ENCODE data around the gene DRD1. TPM values are rescaled to one million over a fixed set of nuclear protein-coding genes. Genes with fewer than 3 reads are reported as not detected.
"Not testable (repeated sequence)": the region's sequence is repeated elsewhere in the genome, so short reads cannot be mapped to it uniquely, and the experiment has no call there.

Gene DRD1
- total RNA-seq, 1 donor from 2014 or later: not detected

DNA sequence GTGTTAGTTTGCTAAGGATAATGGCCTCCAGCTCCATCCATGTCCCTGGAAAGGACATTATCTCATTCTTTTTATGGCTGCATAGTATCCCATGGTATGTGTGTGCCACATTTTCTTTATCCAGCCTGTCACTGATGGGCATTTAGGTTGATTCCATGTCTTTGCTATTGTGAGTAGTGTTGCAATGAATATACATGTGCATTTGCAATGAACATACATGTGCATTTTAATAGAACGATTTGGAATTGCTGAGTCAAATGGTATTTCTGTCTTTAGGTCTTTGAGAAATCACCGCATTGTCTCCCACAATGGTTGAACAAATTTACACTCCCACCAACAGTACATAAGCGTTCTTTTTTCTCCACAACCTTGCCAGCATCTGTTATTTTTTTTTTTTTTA is 37.7 kb downstream of the DRD1 start:
- H3K36me3 ChIP-seq (ENCODE audit: control insufficient read depth, insufficient read depth, low read length): no peaks in the 10 kb centered on the region
- DNase-seq (ENCODE audit: low read depth): no peak
- TF ChIP-seq, protein P1, sequence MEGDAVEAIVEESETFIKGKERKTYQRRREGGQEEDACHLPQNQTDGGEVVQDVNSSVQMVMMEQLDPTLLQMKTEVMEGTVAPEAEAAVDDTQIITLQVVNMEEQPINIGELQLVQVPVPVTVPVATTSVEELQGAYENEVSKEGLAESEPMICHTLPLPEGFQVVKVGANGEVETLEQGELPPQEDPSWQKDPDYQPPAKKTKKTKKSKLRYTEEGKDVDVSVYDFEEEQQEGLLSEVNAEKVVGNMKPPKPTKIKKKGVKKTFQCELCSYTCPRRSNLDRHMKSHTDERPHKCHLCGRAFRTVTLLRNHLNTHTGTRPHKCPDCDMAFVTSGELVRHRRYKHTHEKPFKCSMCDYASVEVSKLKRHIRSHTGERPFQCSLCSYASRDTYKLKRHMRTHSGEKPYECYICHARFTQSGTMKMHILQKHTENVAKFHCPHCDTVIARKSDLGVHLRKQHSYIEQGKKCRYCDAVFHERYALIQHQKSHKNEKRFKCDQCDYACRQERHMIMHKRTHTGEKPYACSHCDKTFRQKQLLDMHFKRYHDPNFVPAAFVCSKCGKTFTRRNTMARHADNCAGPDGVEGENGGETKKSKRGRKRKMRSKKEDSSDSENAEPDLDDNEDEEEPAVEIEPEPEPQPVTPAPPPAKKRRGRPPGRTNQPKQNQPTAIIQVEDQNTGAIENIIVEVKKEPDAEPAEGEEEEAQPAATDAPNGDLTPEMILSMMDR (IDR thresholded peaks at IDR 0.05; ENCODE audit: insufficient read depth, low read length, poor library complexity, severe bottlenecking): no peak
- no peak overlapping the region for H3K4me3 ChIP-seq (ENCODE audit: low read depth, low read length)
- H3K27me3 ChIP-seq (ENCODE audit: control insufficient read depth, insufficient read depth, low read length): no peaks in the 10 kb centered on the region

DNA sequence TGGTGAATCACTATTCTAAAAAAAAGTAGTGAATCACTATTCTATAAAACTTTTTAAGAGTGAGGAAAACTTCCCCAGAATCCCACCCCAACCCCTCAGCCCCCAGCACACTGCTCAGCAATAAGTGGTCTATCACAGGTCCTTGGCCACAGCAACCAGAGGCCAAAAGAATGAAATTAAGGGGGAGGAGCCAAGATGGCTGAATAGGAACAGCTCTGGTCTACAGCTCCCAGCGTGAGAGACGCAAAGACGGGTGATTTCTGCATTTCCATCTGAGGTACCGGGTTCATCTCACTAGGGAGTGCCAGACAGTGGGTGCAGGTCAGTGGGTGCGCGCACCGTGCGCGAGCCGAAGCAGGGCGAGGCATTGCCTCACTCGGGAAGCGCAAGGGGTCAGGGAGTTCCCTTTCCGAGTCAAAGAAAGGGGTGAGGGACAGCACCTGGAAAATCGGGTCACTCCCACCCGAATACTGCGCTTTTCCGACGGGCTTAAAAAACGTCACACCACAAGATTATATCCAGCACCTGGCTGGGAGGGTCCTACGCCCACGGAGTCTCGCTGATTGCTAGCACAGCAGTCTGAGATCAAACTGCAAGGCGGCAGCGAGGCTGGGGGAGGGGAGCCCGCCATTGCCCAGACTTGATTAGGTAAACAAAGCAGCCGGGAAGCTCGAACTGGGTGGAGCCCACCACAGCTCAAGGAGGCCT is 46.2 kb downstream of the DRD1 start:
- DNase-seq (ENCODE audit: low read depth); H3K27me3 ChIP-seq (ENCODE audit: control insufficient read depth, insufficient read depth, low read length); H3K36me3 ChIP-seq (ENCODE audit: control insufficient read depth, insufficient read depth, low read length); H3K4me3 ChIP-seq (ENCODE audit: low read depth, low read length): not testable (repeated sequence)

DNA sequence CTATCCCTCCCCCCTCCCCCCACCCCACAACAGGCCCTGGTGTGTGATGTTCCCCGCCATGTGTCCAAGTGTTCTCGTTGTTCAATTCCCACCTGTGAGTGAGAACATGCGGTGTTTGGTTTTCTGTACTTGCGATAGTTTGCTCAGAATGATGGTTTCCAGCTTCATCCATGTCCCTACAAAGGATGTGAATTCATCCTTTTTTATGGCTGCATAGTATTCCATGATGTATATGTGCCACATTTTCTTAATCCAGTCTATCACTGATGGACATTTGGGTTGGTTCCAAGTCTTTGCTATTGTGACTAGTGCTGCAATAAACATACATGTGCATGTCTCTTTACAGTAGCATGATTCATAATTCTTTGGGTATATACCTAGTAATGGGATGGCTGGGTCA is 48.6 kb downstream of the DRD1 start:
- not testable (repeated sequence) for H3K36me3 ChIP-seq (ENCODE audit: control insufficient read depth, insufficient read depth, low read length); H3K4me3 ChIP-seq (ENCODE audit: low read depth, low read length); H3K27me3 ChIP-seq (ENCODE audit: control insufficient read depth, insufficient read depth, low read length); DNase-seq (ENCODE audit: low read depth)

DNA sequence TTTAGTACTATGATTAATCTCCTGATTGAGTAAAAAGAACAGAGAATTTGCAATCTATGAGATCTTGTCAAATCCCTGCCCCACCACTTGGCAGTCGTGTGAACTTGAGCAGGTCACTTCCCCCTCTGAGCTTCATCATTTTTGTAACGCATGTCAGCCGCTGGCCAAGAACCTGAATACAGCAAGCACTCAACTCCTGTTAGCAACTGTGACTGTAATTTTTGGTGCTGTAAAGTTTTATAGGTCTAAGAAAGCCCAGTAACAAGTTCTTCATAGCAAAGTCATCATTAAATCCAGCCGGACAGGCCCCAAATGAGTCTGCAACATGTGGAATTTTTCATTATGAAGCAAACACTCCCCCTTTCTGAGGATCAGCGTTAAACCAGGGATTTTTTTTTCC is 49.4 kb downstream of the DRD1 start:
- no peaks in the 10 kb centered on the region for H3K36me3 ChIP-seq (ENCODE audit: control insufficient read depth, insufficient read depth, low read length)
- no peaks in the 10 kb centered on the region for H3K27me3 ChIP-seq (ENCODE audit: control insufficient read depth, insufficient read depth, low read length)
- no peak for DNase-seq (ENCODE audit: low read depth)
- TF ChIP-seq, protein P1 (IDR thresholded peaks at IDR 0.05; ENCODE audit: insufficient read depth, low read length, poor library complexity, severe bottlenecking): no peak
- no peak overlapping the region for H3K4me3 ChIP-seq (ENCODE audit: low read depth, low read length)

DNA sequence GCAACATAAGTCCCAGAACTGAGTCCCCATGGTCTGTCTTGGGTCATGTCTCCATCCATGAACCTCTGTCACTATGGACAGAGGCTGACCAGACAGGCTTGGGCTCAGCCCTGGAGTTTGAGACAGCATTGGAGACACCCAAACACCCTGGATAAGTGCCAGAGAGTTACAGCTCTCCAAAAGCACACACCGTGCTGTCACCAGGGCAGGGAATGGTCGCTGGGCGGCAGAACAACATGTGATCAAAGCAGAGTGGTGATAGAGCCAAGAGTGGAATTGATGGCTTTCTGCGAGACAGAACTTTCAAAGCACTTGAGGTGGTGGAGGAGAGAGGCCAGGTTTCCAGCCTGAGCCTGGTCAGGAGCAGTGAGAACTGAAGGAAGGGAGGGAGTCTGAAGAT is 50.1 kb downstream of the DRD1 start:
- no peak overlapping the region for H3K4me3 ChIP-seq (ENCODE audit: low read depth, low read length)
- no peaks in the 10 kb centered on the region for H3K27me3 ChIP-seq (ENCODE audit: control insufficient read depth, insufficient read depth, low read length)
- TF ChIP-seq, protein P1 (IDR thresholded peaks at IDR 0.05; ENCODE audit: insufficient read depth, low read length, poor library complexity, severe bottlenecking): no peak
- DNase-seq (ENCODE audit: low read depth): no peak
- H3K36me3 ChIP-seq (ENCODE audit: control insufficient read depth, insufficient read depth, low read length): no peaks in the 10 kb centered on the region

DNA sequence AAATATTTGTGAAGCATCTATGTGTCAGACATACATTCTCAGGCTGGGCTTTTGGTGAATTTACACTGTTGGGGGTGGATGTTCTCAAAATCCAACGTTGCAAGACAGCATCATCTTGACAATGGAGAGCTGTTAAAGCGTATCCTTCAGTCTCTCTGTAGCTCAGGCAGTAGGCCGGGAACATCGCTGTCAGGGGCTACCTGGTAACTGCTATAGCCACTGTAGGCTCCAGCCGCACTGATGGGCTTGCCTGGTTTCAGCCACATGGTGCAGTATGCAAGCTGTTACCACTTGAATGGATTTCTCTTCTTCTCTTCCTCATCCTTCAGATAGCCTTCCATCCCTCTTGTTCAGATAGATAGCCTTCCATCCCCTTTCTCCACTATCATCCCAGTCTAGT is 51.7 kb downstream of the DRD1 start:
- H3K4me3 ChIP-seq (ENCODE audit: low read depth, low read length): no peak overlapping the region
- DNase-seq (ENCODE audit: low read depth): no peak
- no peaks in the 10 kb centered on the region for H3K27me3 ChIP-seq (ENCODE audit: control insufficient read depth, insufficient read depth, low read length)
- TF ChIP-seq, protein P1 (IDR thresholded peaks at IDR 0.05; ENCODE audit: insufficient read depth, low read length, poor library complexity, severe bottlenecking): no peak
- H3K36me3 ChIP-seq (ENCODE audit: control insufficient read depth, insufficient read depth, low read length): no peaks in the 10 kb centered on the region

DNA sequence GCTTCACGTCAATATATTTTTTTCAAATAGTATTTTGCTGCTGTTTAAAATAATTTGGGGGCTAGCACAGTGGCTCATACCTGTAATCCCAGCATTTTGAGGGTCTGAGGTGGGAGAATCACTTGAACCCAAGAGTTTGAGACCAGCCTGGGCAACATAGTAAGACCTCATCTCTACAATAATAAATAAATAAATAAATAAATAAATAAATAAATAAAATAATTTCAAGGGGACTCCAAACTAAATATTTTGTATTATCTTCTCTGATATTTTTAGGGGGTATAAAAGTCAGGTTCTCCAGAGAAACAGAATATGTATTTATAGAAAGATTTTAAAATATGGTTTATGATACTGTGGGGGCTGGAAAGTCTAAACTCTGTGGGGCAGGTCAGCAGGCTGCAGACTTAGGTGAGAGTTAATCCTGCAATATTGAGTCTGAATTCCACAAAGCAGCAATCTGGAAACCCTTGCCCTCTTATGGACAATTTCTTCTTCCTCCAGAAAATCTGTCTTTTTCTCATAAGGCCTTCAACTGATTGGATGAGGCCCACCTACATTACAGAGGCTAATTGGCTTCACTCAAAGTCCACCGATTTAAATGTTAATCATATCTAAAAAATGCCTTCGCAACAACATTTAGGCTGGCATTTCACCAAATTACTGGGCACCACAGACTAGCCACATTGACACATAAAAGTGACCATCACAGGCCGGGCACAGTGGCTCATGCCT is 53.5 kb downstream of the DRD1 start:
- no peaks in the 10 kb centered on the region for H3K27me3 ChIP-seq (ENCODE audit: control insufficient read depth, insufficient read depth, low read length)
- H3K36me3 ChIP-seq (ENCODE audit: control insufficient read depth, insufficient read depth, low read length): no peaks in the 10 kb centered on the region
- no peak for DNase-seq (ENCODE audit: low read depth)
- TF ChIP-seq, protein P1 (IDR thresholded peaks at IDR 0.05; ENCODE audit: insufficient read depth, low read length, poor library complexity, severe bottlenecking): no peak
- no peak overlapping the region for H3K4me3 ChIP-seq (ENCODE audit: low read depth, low read length)
